Effector memory CD4-positive, alpha-beta T cell (primary cell): ENCODE results near the gene CASP10.

Experiments
- DNase-seq, 3 donors: peaks; one replicate each; pipeline ENCODE4 v3.0.0-alpha.2; 2020
- H3K27ac ChIP-seq: 2 replicates; pipeline ENCODE4 v1.7.0; 2013; ENCODE audit warnings: mild to moderate bottlenecking, low read length, moderate library complexity; ENCODE audit not compliant: insufficient read depth, poor library complexity, severe bottlenecking
- H3K27me3 ChIP-seq: replicated peaks from 2 replicates; pipeline ENCODE4 v1.7.0; 2013; ENCODE audit warnings: mild to moderate bottlenecking, low read length; ENCODE audit not compliant: insufficient read depth, control insufficient read depth, poor library complexity, severe bottlenecking
- H3K36me3 ChIP-seq: 2 replicates; pipeline ENCODE4 v1.7.0; 2013; ENCODE audit warnings: mild to moderate bottlenecking, low read length, moderate library complexity; ENCODE audit not compliant: control insufficient read depth, insufficient read depth
- H3K4me1 ChIP-seq: 2 replicates; pipeline ENCODE4 v1.7.0; 2013; ENCODE audit warnings: low read length, mild to moderate bottlenecking; ENCODE audit not compliant: control insufficient read depth, insufficient read depth, poor library complexity, severe bottlenecking
- H3K4me3 ChIP-seq: 2 replicates; pipeline ENCODE4 v1.7.0; 2013; ENCODE audit warnings: low read length, low read depth, mild to moderate bottlenecking; ENCODE audit not compliant: insufficient read depth, poor library complexity, severe bottlenecking
- H3K9me3 ChIP-seq: 2 replicates; pipeline ENCODE4 v1.7.0; 2013; ENCODE audit warnings: mild to moderate bottlenecking, low read length, moderate library complexity; ENCODE audit not compliant: control insufficient read depth

CASP10 gene

DNA sequence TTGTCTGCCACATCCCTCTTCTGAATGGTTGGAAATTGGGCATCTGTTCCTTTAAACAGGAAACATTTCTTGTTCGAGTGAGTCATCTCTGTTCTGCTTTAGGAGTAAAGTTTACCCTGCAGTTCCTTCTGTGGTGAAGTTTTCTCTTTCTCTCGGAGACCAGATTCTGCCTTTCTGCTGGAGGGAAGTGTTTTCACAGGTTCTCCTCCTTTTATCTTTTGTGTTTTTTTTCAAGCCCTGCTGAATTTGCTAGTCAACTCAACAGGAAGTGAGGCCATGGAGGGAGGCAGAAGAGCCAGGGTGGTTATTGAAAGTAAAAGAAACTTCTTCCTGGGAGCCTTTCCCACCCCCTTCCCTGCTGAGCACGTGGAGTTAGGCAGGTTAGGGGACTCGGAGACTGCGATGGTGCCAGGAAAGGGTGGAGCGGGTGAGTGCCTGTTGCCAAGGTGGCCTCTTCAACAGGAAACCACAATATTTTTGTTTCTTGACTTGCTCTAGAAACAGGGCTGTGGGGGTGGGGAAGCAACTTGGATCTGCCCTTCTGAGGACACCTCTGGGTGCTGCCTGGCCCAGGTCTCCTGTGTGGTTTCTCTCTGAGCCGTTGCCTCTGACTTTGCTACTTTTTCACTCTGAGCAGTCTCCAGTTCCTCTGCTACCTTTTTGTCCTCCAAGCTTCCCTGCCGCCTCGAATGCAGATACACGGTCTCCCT, 75.2 kb downstream of the CASP10 start:
- DNase-seq, result peak; percentile 87 to 92 (median 89)
- Histone ChIP-seq H3K27me3 (no peaks in the 10 kb centered on the region), H3K4me3 (peak overlapping the region; percentile 54), H3K9me3 (no peaks in the 10 kb centered on the region), H3K27ac (peak overlapping the region; percentile 96), H3K4me1 (peaks cover 63% of the 10 kb centered on the region), H3K36me3 (no peaks in the 10 kb centered on the region)

DNA sequence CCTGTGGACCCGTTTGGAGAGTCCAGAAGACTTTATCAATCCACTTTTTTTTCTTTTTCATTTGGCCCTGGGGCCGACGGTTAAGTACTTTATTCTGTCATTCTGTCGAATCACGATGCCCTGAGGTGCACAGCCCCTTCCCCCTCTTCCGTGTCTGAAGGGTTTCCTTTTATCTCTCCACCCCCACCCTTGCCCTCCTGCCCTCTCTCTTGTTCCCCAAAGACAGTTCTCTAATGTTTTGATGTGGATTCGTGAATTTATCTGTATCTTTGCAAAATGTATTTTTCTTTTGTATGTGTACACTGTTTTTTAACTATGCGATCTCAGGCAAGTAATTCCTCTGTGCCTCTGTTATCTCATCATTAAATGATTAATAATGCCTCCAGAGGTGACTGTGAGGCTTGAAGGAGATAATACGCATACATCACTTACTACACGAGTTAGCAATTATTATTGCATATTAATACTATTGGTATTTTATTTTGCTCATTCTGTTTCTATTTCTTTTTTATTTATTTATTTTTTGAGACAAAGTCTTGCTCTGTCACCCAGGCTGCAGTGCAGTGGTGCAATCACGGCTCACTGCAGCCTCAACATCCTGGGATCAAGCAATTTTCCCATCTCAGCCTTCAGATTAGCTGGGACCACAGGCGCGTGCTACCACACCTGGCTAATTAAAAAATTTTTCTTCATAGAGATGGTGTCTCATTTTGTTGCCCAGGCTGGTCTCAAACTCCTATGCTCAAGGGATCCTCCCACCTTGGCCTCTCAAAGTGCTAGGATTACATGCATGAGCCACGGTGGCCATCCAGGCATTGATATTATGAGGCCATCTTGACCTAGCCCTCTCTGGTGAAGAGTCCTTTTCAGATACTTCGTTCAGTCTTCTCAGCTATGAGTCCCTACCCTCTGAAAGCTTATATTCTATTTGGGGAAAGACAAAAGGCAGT, 76.0 kb downstream of the CASP10 start:
- Histone ChIP-seq H3K4me1 (peaks cover 63% of the 10 kb centered on the region), H3K27ac (peak overlapping the region; percentile 96), H3K9me3 (no peaks in the 10 kb centered on the region), H3K4me3 (peak overlapping the region; percentile 54), H3K27me3 (no peaks in the 10 kb centered on the region), H3K36me3 (no peaks in the 10 kb centered on the region)
- DNase-seq, result no peak

DNA sequence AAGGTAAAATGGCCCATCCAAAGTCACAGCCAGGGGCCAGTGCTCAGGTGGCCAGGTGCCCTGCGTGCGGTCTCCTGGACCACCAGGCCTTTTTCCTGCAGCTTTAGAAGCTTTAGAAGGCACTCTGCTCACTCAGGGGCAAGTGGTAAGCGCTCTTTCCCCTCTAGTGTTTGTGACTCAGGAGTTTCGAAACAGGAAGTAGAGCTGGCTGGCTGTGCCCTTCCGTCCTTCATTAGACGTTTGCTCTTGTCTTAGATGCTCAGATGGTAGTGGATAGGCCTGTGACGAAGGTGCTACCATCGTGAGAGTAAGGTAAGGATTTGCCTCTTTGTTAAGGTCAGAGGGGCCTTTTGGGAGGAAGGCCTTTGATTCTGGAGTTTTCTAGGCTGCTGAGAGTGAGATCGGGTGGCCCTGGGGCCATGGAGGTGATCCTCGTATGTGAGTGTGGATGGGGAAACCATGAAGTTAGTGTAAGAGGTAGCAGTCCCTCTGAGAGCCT, 77.4 kb downstream of the CASP10 start, which contains the start of gene CASP8:
Gene CASP8 (plus strand): TSS at position 235 of the 499 bp plus-strand sequence. CDS start 5,951 bp downstream, outside the sequence.
- Histone ChIP-seq H3K27ac (peak within 1 kb of the TSS; percentile 96), H3K4me3 (peak within 1 kb of the TSS; percentile 82), H3K9me3 (no peaks in the 10 kb centered on the region), H3K36me3 (no peaks in the 10 kb centered on the region), H3K4me1 (peaks cover 61% of the 10 kb centered on the region), H3K27me3 (no peaks in the 10 kb centered on the region)
- DNase-seq, result peak; percentile 59 to 64 (median 60)

DNA sequence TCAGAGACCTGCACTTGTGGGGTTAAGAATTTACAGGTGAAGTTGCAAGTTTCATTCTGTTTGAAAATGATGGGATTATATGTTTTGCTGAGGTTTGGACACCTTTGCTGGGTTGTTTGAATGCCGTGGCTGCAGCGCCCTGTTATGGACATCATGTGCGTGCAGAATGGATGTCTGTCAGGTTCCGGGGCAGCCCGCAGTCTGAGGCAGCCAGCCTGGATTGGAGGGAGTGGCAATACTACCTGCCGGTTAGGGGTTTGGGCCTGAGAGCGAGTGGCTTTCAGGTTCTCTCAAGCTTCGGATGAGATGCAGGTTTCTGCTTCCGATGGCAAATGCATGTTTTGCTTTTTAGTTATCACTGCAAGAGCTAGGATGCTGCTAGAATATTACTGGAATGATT, 78.5 kb downstream of the CASP10 start:
- DNase-seq, result peak; percentile 45 to 50 (median 49)
- Histone ChIP-seq H3K9me3 (no peaks in the 10 kb centered on the region), H3K27me3 (no peaks in the 10 kb centered on the region), H3K27ac (peak overlapping the region; percentile 96), H3K4me3 (peak overlapping the region; percentile 82), H3K4me1 (peaks cover 55% of the 10 kb centered on the region), H3K36me3 (peaks cover 2% of the 10 kb centered on the region)

DNA sequence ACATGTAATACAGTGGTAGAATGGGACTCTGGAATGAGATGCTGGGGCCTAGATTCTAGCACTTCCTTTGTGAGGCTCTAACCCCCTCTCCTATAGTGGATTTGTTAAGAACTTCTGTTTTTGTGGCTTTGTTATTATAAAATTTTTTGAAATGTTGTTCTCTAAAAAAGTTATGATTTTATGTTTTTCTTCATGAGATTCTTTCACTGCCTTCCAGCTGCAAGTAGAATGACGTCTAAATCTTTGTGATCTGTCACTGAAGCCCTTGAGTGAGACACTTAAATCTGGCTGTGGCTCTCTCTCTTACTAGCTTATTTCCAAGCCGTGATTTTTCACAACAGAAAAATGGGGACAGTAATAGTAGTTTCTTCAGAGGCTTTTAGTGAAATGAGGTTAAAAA, 79.0 kb downstream of the CASP10 start:
- no peak for DNase-seq
- peaks cover 6% of the 10 kb centered on the region for H3K36me3 ChIP-seq
- H3K27me3 ChIP-seq, result no peaks in the 10 kb centered on the region
- peaks cover 55% of the 10 kb centered on the region for H3K4me1 ChIP-seq
- H3K4me3 ChIP-seq, result peak overlapping the region; percentile 82
- H3K27ac ChIP-seq, result peak overlapping the region; percentile 96
- H3K9me3 ChIP-seq, result no peaks in the 10 kb centered on the region

DNA sequence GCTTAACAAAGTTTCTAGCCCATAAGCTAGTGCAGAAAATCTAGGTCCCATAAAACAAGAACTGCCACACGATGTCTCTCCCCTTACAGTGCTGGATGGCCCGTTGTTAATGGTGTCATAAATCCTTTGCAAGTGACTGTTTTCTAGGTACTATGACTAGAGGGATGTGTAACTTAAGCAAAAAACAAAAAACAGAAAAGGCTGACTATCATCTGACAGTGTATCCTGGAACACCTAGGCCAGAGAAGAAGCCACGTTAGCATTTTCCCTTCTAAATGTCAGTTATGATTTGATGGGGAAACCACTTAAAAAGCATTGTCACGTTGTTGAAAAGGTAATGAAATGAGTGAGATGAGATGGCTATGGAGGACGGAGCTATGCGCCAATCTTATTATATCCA, 79.8 kb downstream of the CASP10 start:
- Histone ChIP-seq H3K9me3 (no peaks in the 10 kb centered on the region), H3K36me3 (peaks cover 12% of the 10 kb centered on the region), H3K4me1 (peaks cover 60% of the 10 kb centered on the region), H3K4me3 (peak overlapping the region; percentile 24), H3K27ac (peak overlapping the region; percentile 40), H3K27me3 (no peaks in the 10 kb centered on the region)
- DNase-seq, result no peak

DNA sequence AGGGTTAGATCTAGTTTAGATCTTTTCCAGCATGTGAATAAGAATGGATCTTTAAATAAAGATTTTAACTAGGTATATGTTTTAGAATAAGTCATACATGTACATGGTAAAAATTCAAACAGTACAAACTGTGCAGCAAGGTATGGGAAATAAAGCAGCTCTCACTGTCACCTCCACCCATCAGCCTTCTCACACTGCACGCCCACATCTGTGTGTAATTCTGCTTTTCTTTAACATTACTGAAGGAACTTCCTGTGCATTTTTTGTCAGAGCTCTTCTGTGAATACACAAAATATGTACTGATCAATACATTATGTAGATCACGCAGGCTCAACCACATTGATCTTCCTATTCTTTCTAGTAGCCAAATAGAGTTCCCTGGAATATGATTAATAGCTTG, 80.8 kb downstream of the CASP10 start:
- Histone ChIP-seq H3K4me1 (peaks cover 56% of the 10 kb centered on the region), H3K9me3 (no peaks in the 10 kb centered on the region), H3K27ac (peak overlapping the region; percentile 40), H3K4me3 (peak overlapping the region; percentile 8), H3K36me3 (peaks cover 22% of the 10 kb centered on the region), H3K27me3 (no peaks in the 10 kb centered on the region)
- no peak for DNase-seq

DNA sequence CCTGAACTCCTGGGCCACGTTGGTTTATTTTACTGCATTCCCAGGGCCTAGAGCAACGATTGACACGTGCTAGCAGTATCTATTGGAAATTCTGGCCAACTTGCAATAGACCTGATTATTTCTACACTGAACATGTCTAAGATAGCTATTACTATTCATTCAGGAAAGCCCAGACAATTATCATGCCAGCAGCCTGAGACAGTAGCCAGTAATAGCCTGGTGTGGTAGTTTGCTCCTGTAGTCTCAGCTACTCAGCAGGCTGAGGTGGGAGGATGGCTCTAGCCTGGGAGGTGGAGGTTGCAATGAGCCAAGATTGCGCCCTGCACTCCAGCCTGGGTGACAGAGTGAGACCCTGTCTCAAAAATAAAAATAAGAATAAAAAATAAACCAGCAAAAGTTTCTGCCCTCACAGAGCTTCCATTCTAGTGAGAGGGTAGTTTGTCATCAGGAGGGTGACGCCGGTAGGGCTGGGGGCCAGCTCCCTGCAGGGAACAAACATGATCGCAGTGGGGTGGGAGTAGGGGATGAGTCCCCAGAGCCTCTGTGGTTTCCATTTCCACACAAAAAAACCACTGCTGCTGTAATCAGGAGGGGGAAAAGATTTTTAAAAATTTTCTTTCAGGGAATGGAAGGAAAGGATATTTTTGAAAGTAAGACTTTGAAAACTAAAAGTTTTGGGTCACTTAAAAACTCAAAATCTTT, 81.7 kb downstream of the CASP10 start:
- no peaks in the 10 kb centered on the region for H3K9me3 ChIP-seq
- H3K4me3 ChIP-seq, result peak overlapping the region; percentile 8
- peaks cover 29% of the 10 kb centered on the region for H3K36me3 ChIP-seq
- peaks cover 55% of the 10 kb centered on the region for H3K4me1 ChIP-seq
- H3K27me3 ChIP-seq, result no peaks in the 10 kb centered on the region
- no peak for DNase-seq
- H3K27ac ChIP-seq, result peak overlapping the region; percentile 28

DNA sequence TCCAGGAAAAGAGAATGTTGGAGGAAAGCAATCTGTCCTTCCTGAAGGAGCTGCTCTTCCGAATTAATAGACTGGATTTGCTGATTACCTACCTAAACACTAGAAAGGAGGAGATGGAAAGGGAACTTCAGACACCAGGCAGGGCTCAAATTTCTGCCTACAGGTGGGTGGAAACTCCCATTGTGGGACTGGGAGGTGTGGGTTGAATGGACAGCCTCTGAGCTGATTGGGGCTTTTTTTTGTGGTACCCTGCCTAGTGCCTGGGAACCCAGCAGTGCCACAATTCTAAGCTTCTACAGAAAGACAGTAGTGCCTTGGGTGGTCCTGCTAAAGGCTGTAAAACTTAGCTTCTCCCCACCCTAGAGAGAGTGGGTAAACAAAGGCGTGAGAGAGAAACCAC, 83.7 kb downstream of the CASP10 start:
- peak overlapping the region; percentile 19 for H3K27ac ChIP-seq
- peaks cover 67% of the 10 kb centered on the region for H3K4me1 ChIP-seq
- no peaks in the 10 kb centered on the region for H3K27me3 ChIP-seq
- no peaks in the 10 kb centered on the region for H3K9me3 ChIP-seq
- peaks cover 48% of the 10 kb centered on the region for H3K36me3 ChIP-seq
- H3K4me3 ChIP-seq, result no peak overlapping the region
- DNase-seq, result no peak
